Lower leg skin (tissue), 4 donors: ENCODE results near the gene CA10. TPM values are rescaled to one million over a fixed set of nuclear protein-coding genes. Genes with fewer than 3 reads are reported as not detected.

Experiments
- DNase-seq, 2 donors: peaks; one replicate each; pipeline ENCODE4 v3.0.0-alpha.2; 2019; ENCODE audit warnings: low spot score in 2 of 2
- H3K4me3 ChIP-seq: fragments of 200-600 bp; sonication (generic); 2 replicates; pipeline ENCODE4 v1.5.1; 2017; ENCODE audit warnings: mild to moderate bottlenecking, low read depth; ENCODE audit not compliant: poor library complexity, severe bottlenecking
- POLR2A ChIP-seq, 2 donors: fragments of 450-650 bp; IDR thresholded peaks; one replicate each; pipeline ENCODE4 v1.6.1; 2016 to 2017; ENCODE audit warnings: antibody characterized with exemption in 2 of 2, mild to moderate bottlenecking in 1 of 2, moderate library complexity in 1 of 2
- WGBS, 2 donors: methylation state at CpG; one replicate each; pipeline ENCODE4 v1.1.5; 2018; 5-methylcytosine and 5-hydroxymethylcytosine counted together
- intact Hi-C: fragments of 100-400 bp; cut with DNase I; formaldehyde crosslinking; loops from one replicate; pipeline ENCODE4 v1.15.0; 2023; ENCODE audit warnings: low total_unique reads
- total RNA-seq, 4 donors: library from RNA; depleted of rRNA; stranded (reverse); fragments of >200 nt; gene quantifications; one replicate each; pipeline ENCODE4 v1.1.0, GENCODE V29; 2016
- TF ChIP-seq, protein P1 (sequence below), 3 donors: fragments of 450-650 bp; IDR thresholded peaks; one replicate each; pipeline ENCODE4 v1.5.1; 2016; ENCODE audit warnings: antibody characterized with exemption in 3 of 3, mild to moderate bottlenecking in 3 of 3, moderate library complexity in 2 of 3

CA10 gene
- total RNA-seq, 4 donors from 2014 or later = not detected

GRCh38 chr17:51733166-51733565 lies 425.3 kb downstream of the CA10 start:
- no peak overlapping the region for H3K4me3 ChIP-seq
- DNase-seq = no peak
- intact Hi-C loops = no loop called here
- WGBS, 2 donors = 80 to 82% methylated on average over 6 of the region's 6 CpGs
- TF ChIP-seq POLR2A (IDR thresholded peaks at IDR 0.05) = no peak
- TF ChIP-seq, protein P1, sequence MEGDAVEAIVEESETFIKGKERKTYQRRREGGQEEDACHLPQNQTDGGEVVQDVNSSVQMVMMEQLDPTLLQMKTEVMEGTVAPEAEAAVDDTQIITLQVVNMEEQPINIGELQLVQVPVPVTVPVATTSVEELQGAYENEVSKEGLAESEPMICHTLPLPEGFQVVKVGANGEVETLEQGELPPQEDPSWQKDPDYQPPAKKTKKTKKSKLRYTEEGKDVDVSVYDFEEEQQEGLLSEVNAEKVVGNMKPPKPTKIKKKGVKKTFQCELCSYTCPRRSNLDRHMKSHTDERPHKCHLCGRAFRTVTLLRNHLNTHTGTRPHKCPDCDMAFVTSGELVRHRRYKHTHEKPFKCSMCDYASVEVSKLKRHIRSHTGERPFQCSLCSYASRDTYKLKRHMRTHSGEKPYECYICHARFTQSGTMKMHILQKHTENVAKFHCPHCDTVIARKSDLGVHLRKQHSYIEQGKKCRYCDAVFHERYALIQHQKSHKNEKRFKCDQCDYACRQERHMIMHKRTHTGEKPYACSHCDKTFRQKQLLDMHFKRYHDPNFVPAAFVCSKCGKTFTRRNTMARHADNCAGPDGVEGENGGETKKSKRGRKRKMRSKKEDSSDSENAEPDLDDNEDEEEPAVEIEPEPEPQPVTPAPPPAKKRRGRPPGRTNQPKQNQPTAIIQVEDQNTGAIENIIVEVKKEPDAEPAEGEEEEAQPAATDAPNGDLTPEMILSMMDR (IDR thresholded peaks at IDR 0.05) = no peak

GRCh38 chr17:51731941-51732722 lies 426.4 kb downstream of the CA10 start:
- DNase-seq = no peak
- no peak for TF ChIP-seq POLR2A (IDR thresholded peaks at IDR 0.05)
- TF ChIP-seq, protein P1 (IDR thresholded peaks at IDR 0.05) = no peak
- WGBS, 2 donors = 57 to 78% methylated on average over 6 of the region's 6 CpGs
- no peak overlapping the region for H3K4me3 ChIP-seq
- intact Hi-C loops = no loop called here

- intact Hi-C loops = no loop called here
These were observed 428.0 kb downstream of the CA10 start for GRCh38 chr17:51730303-51731050.

GRCh38 chr17:51725185-51725584 lies 433.3 kb downstream of the CA10 start:
- no peak for DNase-seq
- 78 to 79% methylated on average over 3 of the region's 3 CpGs for WGBS, 2 donors
- intact Hi-C loops = no loop called here
- TF ChIP-seq POLR2A (IDR thresholded peaks at IDR 0.05) = no peak
- TF ChIP-seq, protein P1 (IDR thresholded peaks at IDR 0.05) = no peak
- no peak overlapping the region for H3K4me3 ChIP-seq

More at GRCh38 chr17:51730303-51731050, 428.0 kb downstream of the CA10 start:
- TF ChIP-seq, protein P1 (IDR thresholded peaks at IDR 0.05) = no peak
- TF ChIP-seq POLR2A (IDR thresholded peaks at IDR 0.05) = no peak
- 60 to 63% methylated on average over 4 of the region's 4 CpGs for WGBS, 2 donors
- no peak overlapping the region for H3K4me3 ChIP-seq
- DNase-seq = no peak

DNA sequence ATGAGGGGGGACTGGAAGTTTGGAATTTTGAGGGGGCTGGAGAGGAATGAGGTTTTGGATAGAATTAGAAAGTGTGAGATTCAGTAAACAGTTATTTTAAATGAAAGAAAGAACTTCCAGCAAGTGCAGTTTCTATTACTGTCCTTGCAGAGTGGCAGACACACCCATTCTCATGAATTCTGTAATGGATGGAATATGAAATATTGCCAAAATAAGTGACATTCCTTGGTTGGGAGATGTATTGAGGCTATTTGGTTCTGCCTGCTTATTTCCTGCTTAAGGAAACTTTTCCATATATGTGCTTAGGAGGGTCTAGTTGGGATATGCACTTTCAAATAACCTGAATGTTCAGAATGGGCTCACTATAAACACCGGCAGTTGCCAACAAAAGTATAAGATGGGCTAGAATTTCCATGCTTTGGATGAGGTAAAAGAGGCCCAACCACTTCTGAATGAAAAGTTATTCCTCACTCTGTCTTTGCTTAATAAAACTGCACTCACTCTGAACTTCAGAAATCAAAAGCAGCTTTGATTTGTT lies 434.4 kb downstream of the CA10 start:
- no peak overlapping the region for H3K4me3 ChIP-seq
- TF ChIP-seq, protein P1 (IDR thresholded peaks at IDR 0.05) = no peak
- no peak for TF ChIP-seq POLR2A (IDR thresholded peaks at IDR 0.05)
- DNase-seq = no peak
- intact Hi-C loops = no loop called here
- WGBS, 2 donors = 83 to 88% methylated on average over 1 of the region's 1 CpG
